K562 (cell line): ENCODE results near the gene MIDN. TPM values are rescaled to one million over a fixed set of nuclear protein-coding genes. Genes with fewer than 3 reads are reported as not detected.
A peak's percentile ranks its signal among the peaks of the same experiment; 100 is the strongest.

Experiments used
- BCOR ChIP-seq: fragments of 450-650 bp; IDR thresholded peaks from 2 replicates; pipeline ENCODE4 v1.6.1; 2016
- JUND ChIP-seq, 2 experiments: IDR thresholded peaks; 2 replicates in 1 of 2; 3 replicates in 1 of 2; pipeline ENCODE4 v1.6.1; 2011; ENCODE audit warnings: borderline replicate concordance in 2 of 2, low read depth in 2 of 2, low read length in 2 of 2, improper control_type of control experiment in 1 of 2, missing biosample characterization in 1 of 2, missing genetic modification characterization in 1 of 2, missing genetic modification reagents in 1 of 2
- TBP ChIP-seq: optimal IDR thresholded peaks from 2 replicates; pipeline ENCODE3; 2011; ENCODE audit warnings: low read depth, low read length, improper control_type of control experiment
- ZNF696 ChIP-seq: fragments of 250-450 bp; sonication (Bioruptor Pico); conservative IDR thresholded peaks from 2 replicates; pipeline ENCODE4 v1.4.0; 2020; ENCODE audit warnings: mild to moderate bottlenecking, moderate library complexity
- ZNF766 ChIP-seq: fragments of 200-800 bp; sonication (Bioruptor generic); conservative IDR thresholded peaks from 2 replicates; pipeline ENCODE4 v1.6.1; 2016; ENCODE audit warnings: missing genetic modification characterization, missing compliant biosample characterization
- polyA plus RNA-seq, 8 experiments: library from polyadenylated mRNA; depleted of rRNA in 4 of 8; stranded (reverse) in 5 of 8; unstranded in 3 of 8; fragments of >200 nt; fragmentation: Nextera tagmentation in 2 of 8; fragmentation: Illumina TruSeq in 1 of 8; extraction: Ambion mirVana in 2 of 8; extraction: Trizol in 1 of 8; gene quantifications; 2 replicates each; pipeline versions ENCODE4 v1.2.1 to v1.2.3, GENCODE V29; 2011 to 2014; ENCODE audit warnings: inconsistent platforms in 1 of 8, missing spikeins in 1 of 8
- total RNA-seq, 7 experiments: library from RNA; depleted of rRNA in 6 of 7; stranded (reverse); fragments of >200 nt in 6 of 7; fragmentation: Illumina TruSeq in 2 of 7; extraction: Trizol in 2 of 7; gene quantifications; 2 replicates each; pipeline versions ENCODE4 v1.2.1 to v1.2.3, GENCODE V29; 2011 to 2021; ENCODE audit warnings: low replicate concordance in 1 of 7
- TF ChIP-seq, protein P1 (sequence below), 2 experiments: fragments of 450-650 bp in 1 of 2; sonication (generic) in 1 of 2; formaldehyde crosslinking in 1 of 2; IDR thresholded peaks; 2 replicates each; pipeline versions ENCODE4 v1.7.1 to v1.9.0; 2016 to 2022; ENCODE audit warnings: inconsistent platforms in 1 of 2, mild to moderate bottlenecking in 1 of 2, missing genetic modification reagents in 1 of 2
- TF ChIP-seq, protein P2 (sequence below): fragments of 450-650 bp; formaldehyde crosslinking; IDR thresholded peaks from 2 replicates; pipeline ENCODE4 v1.4.0; 2022; ENCODE audit warnings: missing genetic modification characterization

The MIDN gene
- total and polyA plus RNA-seq, 9 of the 15 experiments (the other 6 are each of a cell fraction or from before 2014, with no cell fraction given): 0.17 to 120 (median 10.1) TPM

DNA sequence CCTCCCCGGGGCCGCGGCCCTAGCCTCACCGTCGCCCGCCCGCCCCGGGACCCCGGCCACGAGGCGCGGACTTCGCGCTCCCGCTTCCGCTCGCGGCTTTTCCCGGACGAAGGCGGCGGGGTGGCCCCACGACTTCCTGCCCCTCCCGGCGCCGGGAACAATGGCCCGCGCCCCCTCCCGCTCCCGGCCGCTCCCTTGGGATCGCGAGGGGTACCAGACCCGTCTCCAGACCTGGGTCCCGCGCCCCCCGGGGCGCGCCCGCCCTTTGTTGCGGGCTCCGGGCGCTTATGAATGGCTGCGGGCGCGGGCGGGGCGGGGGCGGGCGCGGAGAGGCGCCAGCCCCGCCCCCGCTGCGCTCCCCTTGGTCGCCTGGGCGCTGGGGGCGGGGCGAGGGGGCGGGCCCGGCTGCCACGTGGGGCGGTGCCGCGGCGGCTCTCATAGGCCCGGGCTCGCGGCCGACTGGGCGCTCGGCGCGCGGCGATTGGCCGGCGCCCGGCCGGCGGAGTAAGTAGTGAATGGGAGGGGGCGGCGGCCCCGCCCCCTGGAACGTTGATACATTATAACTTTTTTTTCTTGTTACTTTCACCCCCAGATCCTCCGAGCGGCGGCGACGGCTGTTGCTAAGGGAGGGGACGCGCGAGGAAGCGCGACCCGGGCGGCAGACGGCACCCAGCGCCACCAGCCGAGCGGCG, 1.1 kb downstream of the MIDN start (continued):
- TF ChIP-seq, protein P1, sequence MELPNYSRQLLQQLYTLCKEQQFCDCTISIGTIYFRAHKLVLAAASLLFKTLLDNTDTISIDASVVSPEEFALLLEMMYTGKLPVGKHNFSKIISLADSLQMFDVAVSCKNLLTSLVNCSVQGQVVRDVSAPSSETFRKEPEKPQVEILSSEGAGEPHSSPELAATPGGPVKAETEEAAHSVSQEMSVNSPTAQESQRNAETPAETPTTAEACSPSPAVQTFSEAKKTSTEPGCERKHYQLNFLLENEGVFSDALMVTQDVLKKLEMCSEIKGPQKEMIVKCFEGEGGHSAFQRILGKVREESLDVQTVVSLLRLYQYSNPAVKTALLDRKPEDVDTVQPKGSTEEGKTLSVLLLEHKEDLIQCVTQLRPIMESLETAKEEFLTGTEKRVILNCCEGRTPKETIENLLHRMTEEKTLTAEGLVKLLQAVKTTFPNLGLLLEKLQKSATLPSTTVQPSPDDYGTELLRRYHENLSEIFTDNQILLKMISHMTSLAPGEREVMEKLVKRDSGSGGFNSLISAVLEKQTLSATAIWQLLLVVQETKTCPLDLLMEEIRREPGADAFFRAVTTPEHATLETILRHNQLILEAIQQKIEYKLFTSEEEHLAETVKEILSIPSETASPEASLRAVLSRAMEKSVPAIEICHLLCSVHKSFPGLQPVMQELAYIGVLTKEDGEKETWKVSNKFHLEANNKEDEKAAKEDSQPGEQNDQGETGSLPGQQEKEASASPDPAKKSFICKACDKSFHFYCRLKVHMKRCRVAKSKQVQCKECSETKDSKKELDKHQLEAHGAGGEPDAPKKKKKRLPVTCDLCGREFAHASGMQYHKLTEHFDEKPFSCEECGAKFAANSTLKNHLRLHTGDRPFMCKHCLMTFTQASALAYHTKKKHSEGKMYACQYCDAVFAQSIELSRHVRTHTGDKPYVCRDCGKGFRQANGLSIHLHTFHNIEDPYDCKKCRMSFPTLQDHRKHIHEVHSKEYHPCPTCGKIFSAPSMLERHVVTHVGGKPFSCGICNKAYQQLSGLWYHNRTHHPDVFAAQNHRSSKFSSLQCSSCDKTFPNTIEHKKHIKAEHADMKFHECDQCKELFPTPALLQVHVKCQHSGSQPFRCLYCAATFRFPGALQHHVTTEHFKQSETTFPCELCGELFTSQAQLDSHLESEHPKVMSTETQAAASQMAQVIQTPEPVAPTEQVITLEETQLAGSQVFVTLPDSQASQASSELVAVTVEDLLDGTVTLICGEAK (IDR thresholded peaks at IDR 0.05): peak; percentile 27; the same call in 1 of the 2 replicates
- TF ChIP-seq, protein P1 (CRISPR knock-in tag; IDR thresholded peaks at IDR 0.05): no peak
- TF ChIP-seq ZNF766: 0 out of 2 replicates have a peak, but pooled peaks have one; percentile 5
- peak; percentile 75 for TF ChIP-seq TBP
- no peak for TF ChIP-seq JUND (IDR thresholded peaks at IDR 0.05; ENCODE audit: borderline replicate concordance, low read depth, low read length)
- TF ChIP-seq JUND (tag; IDR thresholded peaks at IDR 0.05; ENCODE audit: borderline replicate concordance, low read depth, low read length): no peak
- TF ChIP-seq ZNF696 (CRISPR knock-in tag): no peak
- TF ChIP-seq, protein P2, sequence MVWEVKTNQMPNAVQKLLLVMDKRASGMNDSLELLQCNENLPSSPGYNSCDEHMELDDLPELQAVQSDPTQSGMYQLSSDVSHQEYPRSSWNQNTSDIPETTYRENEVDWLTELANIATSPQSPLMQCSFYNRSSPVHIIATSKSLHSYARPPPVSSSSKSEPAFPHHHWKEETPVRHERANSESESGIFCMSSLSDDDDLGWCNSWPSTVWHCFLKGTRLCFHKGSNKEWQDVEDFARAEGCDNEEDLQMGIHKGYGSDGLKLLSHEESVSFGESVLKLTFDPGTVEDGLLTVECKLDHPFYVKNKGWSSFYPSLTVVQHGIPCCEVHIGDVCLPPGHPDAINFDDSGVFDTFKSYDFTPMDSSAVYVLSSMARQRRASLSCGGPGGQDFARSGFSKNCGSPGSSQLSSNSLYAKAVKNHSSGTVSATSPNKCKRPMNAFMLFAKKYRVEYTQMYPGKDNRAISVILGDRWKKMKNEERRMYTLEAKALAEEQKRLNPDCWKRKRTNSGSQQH (CRISPR knock-in tag): no peak
- no peak for TF ChIP-seq BCOR
